SK-N-SH (cell line): ENCODE measurements around the gene MRPL23.

ENCODE experiments used
- CTCF ChIP-seq: fragments of 200-600 bp; sonication (generic); IDR thresholded peaks from 2 replicates; pipeline ENCODE4 v1.6.1; 2017; ENCODE audit warnings: antibody characterized with exemption, mild to moderate bottlenecking, moderate library complexity
- RAD21 ChIP-seq: IDR thresholded peaks from 2 replicates; pipeline ENCODE4 v1.6.1; 2012; ENCODE audit warnings: mild to moderate bottlenecking, low read length
- USF2 ChIP-seq: fragments of 150-350 bp; IDR thresholded peaks from 2 replicates; pipeline ENCODE4 v1.6.1; 2017; ENCODE audit warnings: antibody characterized with exemption, low read length, low read depth, borderline replicate concordance
- YY1 ChIP-seq: IDR thresholded peaks from 2 replicates; pipeline ENCODE4 v1.4.0; 2012; ENCODE audit warnings: low read depth, mild to moderate bottlenecking

- TF ChIP-seq USF2 (no peak), RAD21 (no peak), CTCF (no peak), YY1 (no peak)
Observed at GRCh38 chr11:1915795-1916131, 31.4 kb upstream of the MRPL23 start.
